Uterus (tissue), 2 donors: ENCODE data around the gene DMRTB1.

Experiments
- POLR2A ChIP-seq, 2 donors: fragments of 450-650 bp; IDR thresholded peaks; one replicate each; pipeline ENCODE4 v1.6.1; 2016; ENCODE audit warnings: antibody characterized with exemption in 2 of 2, mild to moderate bottlenecking in 1 of 2, moderate library complexity in 1 of 2
- TF ChIP-seq, protein P1 (sequence below), 4 experiments: fragments of 200-600 bp in 2 of 4; fragments of 450-650 bp in 2 of 4; sonication (generic) in 2 of 4; IDR thresholded peaks; one replicate each; pipeline ENCODE4 v1.5.1; 2016 to 2019; ENCODE audit warnings: antibody characterized with exemption in 4 of 4, mild to moderate bottlenecking in 2 of 4, moderate library complexity in 1 of 4

DNA sequence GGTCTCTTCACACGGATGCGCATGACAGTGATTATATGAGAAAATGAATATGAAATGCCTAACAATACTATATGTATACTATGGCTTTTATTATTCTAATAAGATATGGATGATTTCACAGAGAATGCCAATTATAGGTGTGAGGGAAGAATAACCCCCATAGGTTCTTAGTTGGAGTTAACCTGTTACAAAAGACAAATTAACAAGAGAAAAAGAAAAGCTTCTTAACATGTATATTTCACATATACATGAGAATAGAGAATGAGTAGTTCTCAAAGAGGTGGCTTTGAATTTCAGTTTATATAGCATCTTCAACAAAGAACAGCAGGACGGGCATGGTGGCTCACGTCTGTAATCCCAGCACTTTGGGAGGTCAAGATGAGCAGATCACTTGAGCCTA is 24.0 kb upstream of the DMRTB1 start:
- TF ChIP-seq, protein P1, sequence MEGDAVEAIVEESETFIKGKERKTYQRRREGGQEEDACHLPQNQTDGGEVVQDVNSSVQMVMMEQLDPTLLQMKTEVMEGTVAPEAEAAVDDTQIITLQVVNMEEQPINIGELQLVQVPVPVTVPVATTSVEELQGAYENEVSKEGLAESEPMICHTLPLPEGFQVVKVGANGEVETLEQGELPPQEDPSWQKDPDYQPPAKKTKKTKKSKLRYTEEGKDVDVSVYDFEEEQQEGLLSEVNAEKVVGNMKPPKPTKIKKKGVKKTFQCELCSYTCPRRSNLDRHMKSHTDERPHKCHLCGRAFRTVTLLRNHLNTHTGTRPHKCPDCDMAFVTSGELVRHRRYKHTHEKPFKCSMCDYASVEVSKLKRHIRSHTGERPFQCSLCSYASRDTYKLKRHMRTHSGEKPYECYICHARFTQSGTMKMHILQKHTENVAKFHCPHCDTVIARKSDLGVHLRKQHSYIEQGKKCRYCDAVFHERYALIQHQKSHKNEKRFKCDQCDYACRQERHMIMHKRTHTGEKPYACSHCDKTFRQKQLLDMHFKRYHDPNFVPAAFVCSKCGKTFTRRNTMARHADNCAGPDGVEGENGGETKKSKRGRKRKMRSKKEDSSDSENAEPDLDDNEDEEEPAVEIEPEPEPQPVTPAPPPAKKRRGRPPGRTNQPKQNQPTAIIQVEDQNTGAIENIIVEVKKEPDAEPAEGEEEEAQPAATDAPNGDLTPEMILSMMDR (IDR thresholded peaks at IDR 0.05) = no peak
- no peak for TF ChIP-seq POLR2A (IDR thresholded peaks at IDR 0.05)
